RWPE1 (cell line): ENCODE measurements around the gene CIB2.
A peak's percentile ranks its signal among the peaks of the same experiment; 100 is the strongest.

ENCODE experiments used
- CTCF ChIA-PET: fragments of 350-600 bp; sonication (Branson Sonifier 250); formaldehyde crosslinking; extraction: SDS; loops from one replicate; lab custom pipeline; 2021; lab: Yijun Ruan, JAX
- POLR2A ChIA-PET: fragments of 400-600 bp; formaldehyde crosslinking; extraction: SDS; loops from one replicate; lab custom pipeline; 2020; ENCODE audit warnings: antibody characterized with exemption; ENCODE audit not compliant: low non-redundant PET; lab: Yijun Ruan, JAX
- DNase-seq: peaks from one replicate; pipeline ENCODE4 v3.0.0; 2012; ENCODE audit warnings: low spot score
- H3K27ac ChIP-seq: fragments of 450-650 bp; 2 replicates; pipeline ENCODE4 v1.5.1; 2017
- TF ChIP-seq, protein P1 (sequence below): fragments of 450-650 bp; conservative IDR thresholded peaks from 2 replicates; pipeline ENCODE4 v1.5.1; 2017; ENCODE audit warnings: low read depth, mild to moderate bottlenecking

Gene CIB2

DNA sequence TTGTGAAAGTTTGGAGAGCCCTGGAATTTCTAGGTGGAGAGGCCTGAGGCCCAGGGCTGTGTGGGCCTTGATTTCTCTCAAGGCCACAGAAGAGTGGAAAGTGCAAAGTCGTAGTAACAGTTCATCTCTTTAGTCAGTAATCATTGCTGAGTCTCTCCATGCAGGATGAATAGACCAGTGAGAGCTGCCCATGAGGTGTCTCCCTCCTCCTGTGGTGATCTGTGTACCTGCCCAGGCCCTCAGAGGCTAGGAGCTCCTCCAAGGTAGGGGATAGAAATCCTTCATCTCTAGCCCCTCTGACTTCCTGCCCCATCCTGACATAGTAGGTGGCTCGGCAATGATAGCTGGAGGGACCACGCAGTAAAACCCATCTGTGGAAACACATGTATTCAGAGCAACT lies 11.1 kb upstream of the CIB2 start:
- CTCF ChIA-PET: no interaction called here
- TF ChIP-seq, protein P1, sequence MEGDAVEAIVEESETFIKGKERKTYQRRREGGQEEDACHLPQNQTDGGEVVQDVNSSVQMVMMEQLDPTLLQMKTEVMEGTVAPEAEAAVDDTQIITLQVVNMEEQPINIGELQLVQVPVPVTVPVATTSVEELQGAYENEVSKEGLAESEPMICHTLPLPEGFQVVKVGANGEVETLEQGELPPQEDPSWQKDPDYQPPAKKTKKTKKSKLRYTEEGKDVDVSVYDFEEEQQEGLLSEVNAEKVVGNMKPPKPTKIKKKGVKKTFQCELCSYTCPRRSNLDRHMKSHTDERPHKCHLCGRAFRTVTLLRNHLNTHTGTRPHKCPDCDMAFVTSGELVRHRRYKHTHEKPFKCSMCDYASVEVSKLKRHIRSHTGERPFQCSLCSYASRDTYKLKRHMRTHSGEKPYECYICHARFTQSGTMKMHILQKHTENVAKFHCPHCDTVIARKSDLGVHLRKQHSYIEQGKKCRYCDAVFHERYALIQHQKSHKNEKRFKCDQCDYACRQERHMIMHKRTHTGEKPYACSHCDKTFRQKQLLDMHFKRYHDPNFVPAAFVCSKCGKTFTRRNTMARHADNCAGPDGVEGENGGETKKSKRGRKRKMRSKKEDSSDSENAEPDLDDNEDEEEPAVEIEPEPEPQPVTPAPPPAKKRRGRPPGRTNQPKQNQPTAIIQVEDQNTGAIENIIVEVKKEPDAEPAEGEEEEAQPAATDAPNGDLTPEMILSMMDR: no peak
- no peak for DNase-seq
- H3K27ac ChIP-seq: no peak overlapping the region
- POLR2A ChIA-PET: no interaction called here

DNA sequence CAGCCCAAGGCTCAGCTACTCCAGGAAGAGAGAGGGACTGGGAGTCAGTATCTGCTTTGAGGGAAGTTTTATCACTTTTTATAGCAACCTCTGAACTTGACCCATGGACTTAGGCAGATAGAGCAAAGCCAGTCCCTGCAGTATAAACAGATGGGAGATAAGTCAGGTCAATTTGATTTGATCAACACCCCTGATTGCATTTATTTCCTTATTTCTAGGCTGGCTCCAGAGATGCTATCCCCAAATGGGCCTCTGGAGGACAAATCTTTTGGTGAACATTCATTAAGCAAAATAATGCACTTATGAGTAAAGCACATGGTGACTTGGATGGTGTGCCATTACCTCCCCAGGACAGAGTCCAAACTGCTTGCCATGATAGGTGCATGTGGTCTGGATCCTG lies 9.0 kb upstream of the CIB2 start:
- no peak for DNase-seq
- TF ChIP-seq, protein P1: no peak
- no peak overlapping the region for H3K27ac ChIP-seq
- ChIA-PET CTCF (interaction anchor here (0.7 kb wide), 1 partner anchor 330 kb away, joined by 3 read pairs; no protein-coding TSS in a partner anchor), POLR2A (no interaction called here)

DNA sequence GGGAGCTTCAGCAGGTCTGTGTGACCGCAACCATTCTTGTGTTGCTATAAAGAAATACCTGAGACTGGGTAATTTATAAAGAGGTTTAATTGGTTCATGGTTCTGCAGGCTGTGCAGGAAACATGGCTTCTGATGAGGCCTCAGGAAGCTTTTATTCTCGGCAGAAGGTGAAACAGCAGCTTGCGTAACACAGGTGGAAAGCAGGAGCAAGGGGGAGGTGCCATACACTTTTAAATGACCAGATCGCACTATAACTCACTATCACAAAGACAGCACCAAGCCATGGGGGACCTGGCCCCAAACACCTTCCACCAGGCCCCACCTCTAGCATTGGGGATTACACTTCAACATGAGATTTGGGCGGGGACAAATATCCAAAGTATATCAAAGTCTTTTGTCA lies 8.3 kb upstream of the CIB2 start:
- TF ChIP-seq, protein P1: no peak
- no peak overlapping the region for H3K27ac ChIP-seq
- ChIA-PET CTCF (interaction anchor here (0.7 kb wide), 2 partner anchors 115 to 329 kb away, joined by 3 to 4 read pairs; no protein-coding TSS in a partner anchor), POLR2A (no interaction called here)
- DNase-seq: no peak

DNA sequence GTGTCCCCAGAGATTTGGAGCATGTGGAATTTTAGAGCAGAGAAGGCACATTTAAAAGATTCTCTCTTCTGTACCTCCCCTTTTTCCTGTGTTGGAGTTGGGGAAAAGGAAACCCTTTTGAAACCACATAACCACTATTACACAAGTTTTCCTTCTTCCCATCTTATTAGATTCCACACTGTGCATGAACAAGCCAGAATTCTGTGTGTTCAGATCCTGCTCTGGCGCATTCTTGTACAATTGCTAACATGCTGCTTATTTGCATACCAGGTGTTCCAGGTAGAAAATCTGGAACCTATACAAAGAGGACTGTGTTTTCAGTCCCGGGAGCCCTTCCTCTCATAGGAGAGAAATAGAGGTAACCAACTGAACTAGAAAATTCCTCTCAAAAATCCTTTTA lies 2.6 kb upstream of the CIB2 start:
- ChIA-PET CTCF (no interaction called here), POLR2A (no interaction called here)
- TF ChIP-seq, protein P1: no peak
- no peak overlapping the region for H3K27ac ChIP-seq
- DNase-seq: peak; percentile 79

DNA sequence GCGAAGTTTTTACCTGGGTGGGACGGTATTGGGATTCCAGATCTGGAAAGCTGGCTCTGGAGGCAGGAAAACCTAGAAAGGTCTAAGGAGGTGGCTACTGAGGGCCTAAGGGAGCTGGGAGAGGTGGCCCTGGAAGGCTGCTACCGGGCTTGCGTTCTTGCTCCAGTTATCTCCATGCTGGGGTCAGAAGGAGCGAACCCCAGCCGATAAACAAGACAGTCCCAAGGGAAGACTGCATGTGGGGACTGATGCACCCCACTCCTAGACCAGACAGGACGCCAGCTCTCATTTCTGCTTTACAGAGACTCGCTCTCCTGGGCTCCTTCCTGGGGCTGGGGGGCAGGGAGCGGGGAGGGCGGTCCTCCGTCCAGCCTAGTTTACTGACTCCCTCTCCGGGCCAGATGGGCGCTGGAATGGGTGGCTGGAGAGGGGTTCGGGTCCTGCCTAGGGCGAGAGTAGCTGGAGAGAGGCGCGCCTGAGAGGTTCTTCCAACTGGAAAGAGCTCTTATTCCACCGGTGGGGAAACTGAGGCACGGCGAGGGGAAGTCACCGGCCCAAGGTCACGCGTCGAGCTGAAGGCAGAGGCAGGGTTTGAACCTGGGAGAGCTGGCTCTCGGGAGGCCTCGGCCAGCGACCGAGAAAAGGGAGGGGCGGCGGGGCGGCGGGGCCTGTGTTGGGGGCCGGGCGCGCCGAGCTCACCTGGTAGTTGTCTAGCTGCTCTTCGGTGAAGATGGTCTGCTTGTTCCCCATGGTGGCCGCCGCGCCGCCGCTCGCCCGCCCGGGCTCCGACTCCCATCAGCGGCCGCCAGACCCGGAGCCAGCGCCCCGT lies 565 bp downstream of the CIB2 start:
- H3K27ac ChIP-seq: peak overlapping the region; percentile 12; the same call in 1 of the 2 replicates
- ChIA-PET POLR2A (no interaction called here), CTCF (interaction anchor here (0.5 to 2.1 kb wide), 21 partner anchors 9 to 617 kb away, joined by 3 to 11 read pairs (median 3); no protein-coding TSS in a partner anchor)
- TF ChIP-seq, protein P1: no peak
- DNase-seq: no peak

DNA sequence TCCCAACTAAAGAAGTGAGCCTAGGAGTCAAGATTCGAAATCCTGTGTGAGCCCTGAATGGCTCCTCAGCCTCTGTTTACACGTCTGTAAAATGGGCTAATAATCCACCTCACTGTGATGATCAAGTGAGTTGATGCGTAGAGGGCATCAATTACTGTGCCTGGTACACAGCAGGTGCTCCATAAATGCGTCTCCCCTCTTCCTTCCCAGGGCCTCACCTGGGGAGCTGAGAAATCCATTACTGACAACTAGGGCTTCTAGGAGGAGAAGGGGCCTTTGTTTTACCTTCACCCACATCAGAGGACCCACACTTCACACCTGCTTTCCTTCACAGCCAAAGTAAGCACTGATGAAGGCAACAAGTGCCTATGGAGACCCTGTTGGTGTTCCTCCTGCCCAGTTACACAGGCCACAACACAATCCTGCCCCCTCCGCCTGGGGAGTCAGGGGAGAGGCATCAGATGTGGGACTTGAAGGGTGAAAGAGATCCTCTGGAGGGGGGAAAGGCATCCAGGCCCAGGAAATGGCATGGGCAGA lies 1.4 kb downstream of the CIB2 start:
- no peak for DNase-seq
- ChIA-PET CTCF (interaction anchor here (0.5 to 1.9 kb wide), 6 partner anchors 8 to 171 kb away, joined by 3 to 11 read pairs (median 4); no protein-coding TSS in a partner anchor), POLR2A (no interaction called here)
- TF ChIP-seq, protein P1: no peak
- H3K27ac ChIP-seq: peak overlapping the region; percentile 12; the same call in 1 of the 2 replicates
